Glutamatergic neuron (in vitro differentiated cells): ENCODE results near the gene MAP3K9. TPM values are rescaled to one million over a fixed set of nuclear protein-coding genes. Genes with fewer than 3 reads are reported as not detected.

ENCODE experiments used
- DNase-seq: peaks from one replicate; pipeline ENCODE4 v3.0.0; 2022
- H3K27ac Mint-ChIP-seq: one replicate; pipeline ENCODE4 v1.8.0; 2020; ENCODE audit warnings: mild to moderate bottlenecking, mixed read lengths, inconsistent platforms; ENCODE audit not compliant: unreplicated experiment
- H3K27me3 Mint-ChIP-seq: one replicate; pipeline ENCODE4 v1.8.0; 2020; ENCODE audit warnings: mild to moderate bottlenecking, moderate library complexity, mixed read lengths, inconsistent platforms; ENCODE audit not compliant: unreplicated experiment
- H3K36me3 Mint-ChIP-seq: one replicate; pipeline ENCODE4 v1.8.0; 2020; ENCODE audit warnings: mild to moderate bottlenecking, mixed read lengths, inconsistent platforms; ENCODE audit not compliant: unreplicated experiment
- H3K4me1 Mint-ChIP-seq: one replicate; pipeline ENCODE4 v1.8.0; 2020; ENCODE audit warnings: mild to moderate bottlenecking, low read depth, mixed read lengths, inconsistent platforms; ENCODE audit not compliant: unreplicated experiment
- H3K4me3 Mint-ChIP-seq: one replicate; pipeline ENCODE4 v1.8.0; 2020; ENCODE audit warnings: mild to moderate bottlenecking, mixed read lengths, inconsistent platforms; ENCODE audit not compliant: unreplicated experiment
- H3K9me3 Mint-ChIP-seq: one replicate; pipeline ENCODE4 v1.8.0; 2020; ENCODE audit warnings: mild to moderate bottlenecking, moderate library complexity, mixed read lengths, inconsistent platforms; ENCODE audit not compliant: unreplicated experiment
- CTCF ChIP-seq: fragments of 200-600 bp; sonication (generic); IDR thresholded peaks from one replicate; pipeline ENCODE4 v1.5.0; 2021; ENCODE audit not compliant: partially characterized antibody, unreplicated experiment
- total RNA-seq: library from RNA; stranded (reverse); fragmentation: NEBNext Ultra II Directional; extraction: Animal tissue kit (Norgen Biotek cat#: 25700); gene quantifications from one replicate; pipeline ENCODE4 v1.2.1, GENCODE V29; 2021; ENCODE audit not compliant: unreplicated experiment

The MAP3K9 gene
- total RNA-seq, 1 donor from 2014 or later, result 20.0 TPM

- H3K9me3 Mint-ChIP-seq, result no peaks in the 10 kb centered on the region
- no peak for TF ChIP-seq CTCF
- H3K36me3 Mint-ChIP-seq, result peaks cover 5% of the 10 kb centered on the region
- no peak for DNase-seq
- H3K4me1 Mint-ChIP-seq, result no peaks in the 10 kb centered on the region
- H3K27me3 Mint-ChIP-seq, result peaks cover 1% of the 10 kb centered on the region
- H3K4me3 Mint-ChIP-seq, result no peak overlapping the region
- no peak overlapping the region for H3K27ac Mint-ChIP-seq
Measured at GRCh38 chr14:70744641-70745040, 64.7 kb downstream of the MAP3K9 start.

- H3K4me3 Mint-ChIP-seq, result no peak overlapping the region
- no peaks in the 10 kb centered on the region for H3K9me3 Mint-ChIP-seq
- no peaks in the 10 kb centered on the region for H3K27me3 Mint-ChIP-seq
- H3K4me1 Mint-ChIP-seq, result no peaks in the 10 kb centered on the region
- DNase-seq, result no peak
- TF ChIP-seq CTCF, result no peak
- peaks cover 4% of the 10 kb centered on the region for H3K36me3 Mint-ChIP-seq
- H3K27ac Mint-ChIP-seq, result no peak overlapping the region
Measured at GRCh38 chr14:70742316-70742715, 67.0 kb downstream of the MAP3K9 start.

- Mint-ChIP-seq H3K4me1 (no peaks in the 10 kb centered on the region), H3K36me3 (peaks cover 4% of the 10 kb centered on the region), H3K4me3 (no peak overlapping the region), H3K27me3 (no peaks in the 10 kb centered on the region), H3K9me3 (no peaks in the 10 kb centered on the region), H3K27ac (no peak overlapping the region)
- no peak for DNase-seq
- TF ChIP-seq CTCF, result no peak
Measured at GRCh38 chr14:70741482-70741881, 67.8 kb downstream of the MAP3K9 start.

GRCh38 chr14:70735043-70735442, 74.3 kb downstream of the MAP3K9 start:
- no peaks in the 10 kb centered on the region for H3K4me1 Mint-ChIP-seq
- DNase-seq, result peak; percentile 29
- H3K4me3 Mint-ChIP-seq, result no peak overlapping the region
- no peak overlapping the region for H3K27ac Mint-ChIP-seq
- TF ChIP-seq CTCF, result no peak
- peaks cover 2% of the 10 kb centered on the region for H3K9me3 Mint-ChIP-seq
- H3K27me3 Mint-ChIP-seq, result peaks cover 2% of the 10 kb centered on the region
- peaks cover 10% of the 10 kb centered on the region for H3K36me3 Mint-ChIP-seq

- no peak overlapping the region for H3K4me3 Mint-ChIP-seq
- TF ChIP-seq CTCF, result no peak
- peaks cover 6% of the 10 kb centered on the region for H3K36me3 Mint-ChIP-seq
- DNase-seq, result no peak
- H3K27me3 Mint-ChIP-seq, result peaks cover 2% of the 10 kb centered on the region
- H3K27ac Mint-ChIP-seq, result no peak overlapping the region
- peaks cover 10% of the 10 kb centered on the region for H3K4me1 Mint-ChIP-seq
- peaks cover 4% of the 10 kb centered on the region for H3K9me3 Mint-ChIP-seq
Measured at GRCh38 chr14:70731447-70732239, 77.7 kb downstream of the MAP3K9 start.
